GM12864 (cell line): ENCODE measurements around the gene NUTF2.

Experiments
- DNase-seq: peaks from one replicate; pipeline ENCODE4 v3.0.0-alpha.2; 2011; ENCODE audit warnings: low read depth
- H3K4me3 ChIP-seq: 2 replicates; pipeline ENCODE4 v1.5.1; 2011; ENCODE audit warnings: mild to moderate bottlenecking, low read depth, low read length, control low read depth
- CTCF ChIP-seq: IDR thresholded peaks from 2 replicates; pipeline ENCODE4 v1.5.1; 2011; ENCODE audit warnings: low read depth, mild to moderate bottlenecking, moderate library complexity, low read length, control low read depth, inconsistent platforms; ENCODE audit errors: missing control alignments

The NUTF2 gene

GRCh38 chr16:67805718-67806427 is 40.9 kb upstream of the NUTF2 start:
- DNase-seq: no peak
- TF ChIP-seq CTCF: no peak

GRCh38 chr16:67806428-67807147 is 40.1 kb upstream of the NUTF2 start, which contains the start of the genes RANBP10 and TSNAXIP1:
RANBP10 (minus strand) TSS chr16:67806560; CDS start chr16:67806536, 24 bp downstream.
TSNAXIP1 (plus strand) TSS chr16:67806889; CDS start chr16:67807150, 261 bp downstream.
- TF ChIP-seq CTCF: no peak

More at GRCh38 chr16:67805718-67806427, 40.9 kb upstream of the NUTF2 start:
- H3K4me3 ChIP-seq: peak overlapping the region; percentile 92

GRCh38 chr16:67807148-67807682 is 39.5 kb upstream of the NUTF2 start:
- no peak for DNase-seq
- TF ChIP-seq CTCF: no peak
- peak overlapping the region; percentile 92 for H3K4me3 ChIP-seq

More at GRCh38 chr16:67806428-67807147, 40.1 kb upstream of the NUTF2 start, which contains the start of the genes RANBP10 and TSNAXIP1:
- peak within 1 kb of the TSS; percentile 92 for H3K4me3 ChIP-seq
- DNase-seq: peak; percentile 98

- no peak for TF ChIP-seq CTCF
Observed at GRCh38 chr16:67811899-67812298, 34.8 kb upstream of the NUTF2 start.

GRCh38 chr16:67814567-67814966 is 32.2 kb upstream of the NUTF2 start:
- no peak overlapping the region for H3K4me3 ChIP-seq
- DNase-seq: no peak
- TF ChIP-seq CTCF: no peak

More at GRCh38 chr16:67811899-67812298, 34.8 kb upstream of the NUTF2 start:
- no peak for DNase-seq
- no peak overlapping the region for H3K4me3 ChIP-seq

GRCh38 chr16:67820608-67821259 is 26.0 kb upstream of the NUTF2 start:
- no peak for TF ChIP-seq CTCF
- no peak overlapping the region for H3K4me3 ChIP-seq
- no peak for DNase-seq
